ENCODE measurements around the gene ARHGAP32. TPM values are rescaled to one million over a fixed set of nuclear protein-coding genes. Genes with fewer than 3 reads are reported as not detected.

The ARHGAP32 gene
- total and polyA plus RNA-seq, 2 donors from 2014 or later = 2.1 to 30.8 TPM

- Histone ChIP-seq H3K9ac (ENCODE audit: low read length in 3 of 3) (no peak overlapping the region), H3K9me3 (ENCODE audit: control insufficient read depth in 2 of 3, insufficient read depth in 1 of 3, low read length in 3 of 3) (no peaks in the 10 kb centered on the region), H3K4me3 (ENCODE audit: low read length in 3 of 3) (no peak overlapping the region), H3K27ac (ENCODE audit: low read depth in 2 of 2, low read length in 2 of 2) (no peak overlapping the region), H3K36me3 (ENCODE audit: control insufficient read depth in 2 of 3, insufficient read depth in 3 of 3, low read length in 3 of 3) (no peaks in the 10 kb centered on the region), H3K27me3 (ENCODE audit: control insufficient read depth, insufficient read depth, low read length) (no peaks in the 10 kb centered on the region), H3K4me1 (ENCODE audit: control insufficient read depth in 2 of 3, insufficient read depth in 2 of 3, low read depth in 1 of 3, low read length in 3 of 3) (peaks cover 0 to 3% (median 0%) of the 10 kb centered on the region in 3 donors)
- FAIRE-seq = no peak
- intact Hi-C loops (cut with DNase I) = no loop called here
- DNase-seq = no peak
- TF ChIP-seq CTCF (IDR thresholded peaks at IDR 0.05; ENCODE audit: borderline replicate concordance, extremely low read depth, insufficient read depth) = no peak
Measured at GRCh38 chr11:129018126-129018525, 174.0 kb downstream of the ARHGAP32 start.

DNA sequence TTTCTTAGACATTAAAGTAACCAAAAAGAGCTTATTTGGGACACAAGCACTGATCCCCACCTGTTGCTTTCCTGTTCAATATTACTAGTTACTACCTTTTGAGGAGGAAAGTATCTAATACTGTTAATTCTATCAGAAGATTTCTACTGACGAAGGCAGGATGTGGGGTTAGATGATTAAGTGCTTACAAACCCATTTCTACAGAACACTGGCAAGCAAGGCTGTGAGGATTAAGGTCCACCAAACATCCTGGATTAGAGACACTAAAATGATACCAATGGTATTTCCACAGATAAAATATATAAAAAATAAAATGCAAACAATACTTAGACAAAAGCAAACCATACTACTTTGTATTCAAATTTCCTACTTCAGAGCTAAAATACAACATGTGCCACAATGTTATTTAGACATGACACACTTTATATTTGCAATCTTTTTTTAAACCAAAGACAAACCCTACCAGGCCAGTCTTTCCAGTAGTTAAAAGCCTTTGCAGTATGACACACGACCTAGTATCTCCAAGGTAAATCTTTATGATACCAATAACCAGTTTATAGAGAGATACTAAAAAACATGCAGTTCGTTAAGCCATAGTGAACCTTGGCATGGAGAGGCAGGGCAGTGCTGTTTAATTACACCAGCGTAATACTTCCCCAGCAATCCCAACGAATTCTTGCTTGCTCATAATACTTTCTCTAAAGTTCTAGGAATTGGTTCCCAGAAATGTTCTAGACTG lies 178.2 kb downstream of the ARHGAP32 start:
- no peak overlapping the region for H3K9ac ChIP-seq (ENCODE audit: low read length in 3 of 3)
- intact Hi-C loops (cut with DNase I) = no loop called here
- no peaks in the 10 kb centered on the region for H3K27me3 ChIP-seq (ENCODE audit: control insufficient read depth, insufficient read depth, low read length)
- FAIRE-seq (no peak), DNase-seq (no peak)
- TF ChIP-seq CTCF (IDR thresholded peaks at IDR 0.05; ENCODE audit: borderline replicate concordance, extremely low read depth, insufficient read depth) = no peak
- H3K27ac ChIP-seq (ENCODE audit: low read depth in 2 of 2, low read length in 2 of 2) = no peak overlapping the region
- no peaks in the 10 kb centered on the region for H3K4me1 ChIP-seq (ENCODE audit: control insufficient read depth in 2 of 3, insufficient read depth in 2 of 3, low read depth in 1 of 3, low read length in 3 of 3)
- no peaks in the 10 kb centered on the region for H3K36me3 ChIP-seq (ENCODE audit: control insufficient read depth in 2 of 3, insufficient read depth in 3 of 3, low read length in 3 of 3)
- H3K4me3 ChIP-seq (ENCODE audit: low read length in 3 of 3) = no peak overlapping the region
- H3K9me3 ChIP-seq (ENCODE audit: control insufficient read depth in 2 of 3, insufficient read depth in 1 of 3, low read length in 3 of 3) = no peaks in the 10 kb centered on the region

DNA sequence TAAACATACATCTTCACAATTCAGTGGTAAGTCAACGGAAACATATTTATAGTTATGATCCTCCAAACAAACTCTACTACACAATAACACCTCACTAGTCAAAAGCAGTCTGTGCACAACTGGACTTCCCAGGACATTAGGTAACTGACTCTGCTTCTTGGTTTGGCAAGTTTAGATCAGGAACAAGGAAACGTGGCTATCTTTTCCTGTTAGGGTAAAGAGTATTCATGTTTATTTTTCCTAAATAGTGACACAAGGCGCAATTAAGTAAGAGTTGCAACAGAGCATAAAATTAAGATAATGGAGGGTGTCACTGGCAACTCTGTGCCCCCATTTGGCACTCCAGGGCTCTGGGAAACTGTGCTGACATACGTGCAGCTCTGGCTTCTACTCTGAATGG lies 179.2 kb downstream of the ARHGAP32 start:
- H3K4me3 ChIP-seq (ENCODE audit: low read length in 3 of 3) = no peak overlapping the region
- FAIRE-seq (no peak), DNase-seq (no peak)
- H3K36me3 ChIP-seq (ENCODE audit: control insufficient read depth in 2 of 3, insufficient read depth in 3 of 3, low read length in 3 of 3) = no peaks in the 10 kb centered on the region
- intact Hi-C loops (cut with DNase I) = no loop called here
- H3K9me3 ChIP-seq (ENCODE audit: control insufficient read depth in 2 of 3, insufficient read depth in 1 of 3, low read length in 3 of 3) = no peaks in the 10 kb centered on the region
- H3K9ac ChIP-seq (ENCODE audit: low read length in 3 of 3) = no peak overlapping the region
- no peak for TF ChIP-seq CTCF (IDR thresholded peaks at IDR 0.05; ENCODE audit: borderline replicate concordance, extremely low read depth, insufficient read depth)
- no peak overlapping the region for H3K27ac ChIP-seq (ENCODE audit: low read depth in 2 of 2, low read length in 2 of 2)
- no peaks in the 10 kb centered on the region for H3K27me3 ChIP-seq (ENCODE audit: control insufficient read depth, insufficient read depth, low read length)
- H3K4me1 ChIP-seq (ENCODE audit: control insufficient read depth in 2 of 3, insufficient read depth in 2 of 3, low read depth in 1 of 3, low read length in 3 of 3) = no peaks in the 10 kb centered on the region
